ENCODE results near the gene GTPBP10. TPM values are rescaled to one million over a fixed set of nuclear protein-coding genes. Genes with fewer than 3 reads are reported as not detected.
A peak's percentile ranks its signal among the peaks of the same experiment; 100 is the strongest.

The GTPBP10 gene
- total RNA-seq, 4 donors from 2014 or later, result 12.8 to 20.1 (median 16.4) TPM

- TF ChIP-seq CTCF (IDR thresholded peaks at IDR 0.05 in 4 of 5, conservative IDR thresholded peaks at IDR 0.05 in 1 of 5), result no peak
- H3K27ac ChIP-seq, result peak overlapping the region; percentile 46 to 97 (median 95)
- no peaks in the 10 kb centered on the region for H3K9me3 ChIP-seq
- no peak for ATAC-seq
- H3K36me3 ChIP-seq, result peaks cover 0 to 46% of the 10 kb centered on the region in 2 donors
- DNase-seq, result no peak
- in situ Hi-C loops (cut with MboI; ENCODE audit: low sequenced_read_pairs in 4 of 4), result loop anchor here in 2 of 4 donors (10.0 kb wide), 2 partner anchors 65 to 165 kb away; partner anchors contain the start of genes GTPBP10 (in 2 of the 2) and CFAP69 (in 1 of the 2)
- no peak overlapping the region for H3K4me3 ChIP-seq
- H3K27me3 ChIP-seq, result no peaks in the 10 kb centered on the region
- H3K4me1 ChIP-seq, result peaks cover 29 to 63% of the 10 kb centered on the region in 2 donors
- intact Hi-C loops (cut with DNase I; ENCODE audit: low total_unique reads), result no loop called here
These were observed 63.2 kb downstream of the GTPBP10 start for GRCh38 chr7:90409667-90410066.

DNA sequence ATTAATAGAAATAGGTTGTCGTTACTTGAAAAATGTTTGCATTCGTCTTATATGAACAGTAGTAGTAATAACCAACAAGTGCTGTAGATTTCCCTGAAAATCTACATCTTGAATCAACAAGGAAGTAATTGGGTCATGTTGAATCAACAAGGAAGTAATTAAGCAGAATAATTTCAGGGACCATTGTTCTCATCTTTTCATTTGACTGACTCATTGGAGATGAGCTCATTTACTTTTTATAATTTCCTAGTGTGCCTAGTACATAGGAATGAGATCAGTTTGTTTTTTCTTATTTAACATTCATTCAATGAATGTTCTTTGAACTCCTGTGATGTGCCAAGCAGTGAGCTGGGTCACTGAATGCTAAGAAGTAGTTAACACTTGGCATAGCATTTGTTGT, 65.0 kb downstream of the GTPBP10 start:
- peaks cover 17 to 47% of the 10 kb centered on the region in 2 donors for H3K4me1 ChIP-seq
- no peaks in the 10 kb centered on the region for H3K27me3 ChIP-seq
- DNase-seq, result no peak
- intact Hi-C loops (cut with DNase I; ENCODE audit: low total_unique reads), result no loop called here
- in situ Hi-C loops (cut with MboI; ENCODE audit: low sequenced_read_pairs in 4 of 4), result no loop called here
- peak overlapping the region; percentile 27 to 97 (median 95) for H3K27ac ChIP-seq
- no peaks in the 10 kb centered on the region for H3K9me3 ChIP-seq
- H3K4me3 ChIP-seq, result no peak overlapping the region
- peaks cover 0 to 40% of the 10 kb centered on the region in 2 donors for H3K36me3 ChIP-seq
- no peak for ATAC-seq
- TF ChIP-seq POLR2A (IDR thresholded peaks at IDR 0.05) (no peak), CTCF (IDR thresholded peaks at IDR 0.05 in 4 of 5, conservative IDR thresholded peaks at IDR 0.05 in 1 of 5) (no peak)

GRCh38 chr7:90412458-90413184, 66.1 kb downstream of the GTPBP10 start:
- in situ Hi-C loops (cut with MboI; ENCODE audit: low sequenced_read_pairs in 4 of 4), result no loop called here
- peak; percentile 59 to 73 for ATAC-seq

DNA sequence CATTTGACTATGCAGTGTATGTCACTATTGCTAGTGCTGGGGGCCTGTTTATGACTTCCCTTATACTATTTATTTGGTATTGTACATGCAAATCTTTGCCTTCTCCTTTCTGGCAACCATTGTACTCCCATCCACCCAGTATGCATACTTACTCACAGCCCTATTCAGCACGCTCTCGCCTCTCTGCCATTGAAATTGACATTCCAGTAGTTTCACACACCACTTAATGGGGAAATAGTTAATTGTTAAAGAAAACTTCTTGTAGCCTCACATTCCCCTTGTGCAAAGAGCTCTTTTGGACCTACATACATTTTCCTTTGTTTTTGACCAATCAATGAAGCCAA, 66.6 kb downstream of the GTPBP10 start:
- ATAC-seq (peak in 1 of 2 donors; percentile 18), DNase-seq (no peak)
- no peak overlapping the region for H3K4me3 ChIP-seq
- in situ Hi-C loops (cut with MboI; ENCODE audit: low sequenced_read_pairs in 4 of 4) (no loop called here), intact Hi-C loops (cut with DNase I; ENCODE audit: low total_unique reads) (no loop called here)
- no peaks in the 10 kb centered on the region for H3K27me3 ChIP-seq
- H3K27ac ChIP-seq, result peak overlapping the region in 1 of 4 donors; percentile 97
- peaks cover 14 to 46% of the 10 kb centered on the region in 2 donors for H3K4me1 ChIP-seq
- TF ChIP-seq POLR2A (IDR thresholded peaks at IDR 0.05), result no peak
- no peaks in the 10 kb centered on the region for H3K9me3 ChIP-seq
- peaks cover 0 to 31% of the 10 kb centered on the region in 2 donors for H3K36me3 ChIP-seq

More at GRCh38 chr7:90412458-90413184, 66.1 kb downstream of the GTPBP10 start:
- TF ChIP-seq POLR2A (IDR thresholded peaks at IDR 0.05) (no peak), CTCF (IDR thresholded peaks at IDR 0.05 in 4 of 5, conservative IDR thresholded peaks at IDR 0.05 in 1 of 5) (peak in 3 of 5 experiments; percentile 36 to 45 (median 43))
- intact Hi-C loops (cut with DNase I; ENCODE audit: low total_unique reads), result no loop called here
- peak overlapping the region; percentile 21 to 97 (median 95) for H3K27ac ChIP-seq
- no peak overlapping the region for H3K4me3 ChIP-seq
- peak; percentile 10 to 60 for DNase-seq
- peaks cover 0 to 35% of the 10 kb centered on the region in 2 donors for H3K36me3 ChIP-seq
- no peaks in the 10 kb centered on the region for H3K9me3 ChIP-seq
- H3K27me3 ChIP-seq, result no peaks in the 10 kb centered on the region
- H3K4me1 ChIP-seq, result peaks cover 14 to 46% of the 10 kb centered on the region in 2 donors

DNA sequence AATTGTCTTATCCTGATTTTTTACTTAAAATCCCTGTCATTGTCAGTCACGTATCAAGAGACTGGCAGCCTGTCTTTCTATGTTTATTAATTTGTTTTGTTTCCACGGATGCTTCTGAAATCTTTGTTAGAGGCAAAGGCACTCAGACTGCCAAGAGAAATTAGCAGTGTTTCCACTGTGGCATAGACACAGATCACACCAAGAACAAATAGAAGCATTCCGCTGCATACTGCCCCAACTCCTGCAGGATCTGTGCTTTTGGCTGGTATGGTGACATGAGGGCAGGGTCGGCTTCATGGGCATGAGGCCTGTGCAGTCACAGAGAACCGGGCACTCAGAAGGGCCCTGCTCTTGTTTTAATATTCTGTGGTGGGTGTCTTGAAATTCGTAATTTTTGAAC, 75.1 kb downstream of the GTPBP10 start:
- no peaks in the 10 kb centered on the region for H3K36me3 ChIP-seq
- H3K4me1 ChIP-seq, result no peaks in the 10 kb centered on the region
- in situ Hi-C loops (cut with MboI; ENCODE audit: low sequenced_read_pairs in 4 of 4) (loop anchor here in 1 of 4 donors (10.0 kb wide), 1 partner anchor 257 kb away; no protein-coding TSS in a partner anchor), intact Hi-C loops (cut with DNase I; ENCODE audit: low total_unique reads) (no loop called here)
- H3K9me3 ChIP-seq, result no peaks in the 10 kb centered on the region
- no peak for ATAC-seq
- H3K27ac ChIP-seq, result no peak overlapping the region
- DNase-seq, result no peak
- no peak overlapping the region for H3K4me3 ChIP-seq
- TF ChIP-seq POLR2A (IDR thresholded peaks at IDR 0.05) (no peak), CTCF (IDR thresholded peaks at IDR 0.05 in 4 of 5, conservative IDR thresholded peaks at IDR 0.05 in 1 of 5) (no peak)
- H3K27me3 ChIP-seq, result no peaks in the 10 kb centered on the region
